K562 (cell line): ENCODE data around the gene RHCG. TPM values are rescaled to one million over a fixed set of nuclear protein-coding genes. Genes with fewer than 3 reads are reported as not detected.

Experiments used
- ATAC-seq: fragments of 200-7000 bp; cut with Tn5 transposase; 3 replicates; pipeline ENCODE4 v1.9.1; 2020; ENCODE audit warnings: moderate library complexity
- BruUV-seq: library from RNA; stranded (reverse); fragments of 400-500 nt; replicated peaks from 2 replicates; lab custom pipeline; 2021; lab: Mats Ljungman, UMichigan
- CTCF ChIA-PET: fragments of 300-600 bp; formaldehyde crosslinking; extraction: SDS; loops from one replicate; lab custom pipeline; 2021; ENCODE audit warnings: low intra/inter-chr PET ratio; lab: Yijun Ruan, JAX
- POLR2A ChIA-PET: fragments of 300-600, 350-650 bp; sonication (Branson Sonifier 250); formaldehyde crosslinking; extraction: SDS; loops from one replicate; lab custom pipeline; 2021; ENCODE audit warnings: antibody characterized with exemption, inconsistent platforms; lab: Yijun Ruan, JAX
- DNase-seq, 4 experiments: peaks; one replicate each; pipeline versions ENCODE4 v3.0.0 to v3.0.0-alpha.2; 2011 to 2018; ENCODE audit warnings: low spot score in 3 of 4, mixed read lengths in 3 of 4; ENCODE audit errors: extremely low read depth in 1 of 4
- FAIRE-seq: peaks from 2 replicates; lab custom pipeline; 2011; peaks lifted over from hg19 to GRCh38; lab: Jason Lieb, UNC
- H2AFZ ChIP-seq: 2 replicates; pipeline ENCODE4 v1.6.0; 2011; ENCODE audit warnings: low read depth, low read length, control low read depth, inconsistent platforms
- H3K27ac ChIP-seq: fragments of 200-600 bp; 3 replicates; pipeline ENCODE4 v1.8.0; 2011; ENCODE audit warnings: low read depth, mild to moderate bottlenecking, control low read depth, inconsistent platforms, low read length, moderate library complexity, mixed read lengths; ENCODE audit errors: extremely low read depth
- H3K27me3 ChIP-seq, 2 experiments: fragments of 300-600 bp in 1 of 2; 2 replicates in 1 of 2; 3 replicates in 1 of 2; pipeline versions ENCODE4 v1.6.0 to v1.8.0; 2011; ENCODE audit warnings: inconsistent platforms in 2 of 2, low read length in 2 of 2, mild to moderate bottlenecking in 1 of 2, mixed read lengths in 1 of 2, moderate library complexity in 1 of 2; ENCODE audit not compliant: control insufficient read depth in 2 of 2, insufficient read depth in 2 of 2
- H3K36me3 ChIP-seq: fragments of 300-600 bp; 3 replicates; pipeline ENCODE4 v1.8.0; 2011; ENCODE audit warnings: mild to moderate bottlenecking, low read length, inconsistent platforms; ENCODE audit not compliant: control insufficient read depth, insufficient read depth
- H3K4me1 ChIP-seq, 2 experiments: fragments of 200-600 bp in 1 of 2; replicated peaks in 1 of 2; 2 replicates in 1 of 2; 3 replicates in 1 of 2; pipeline versions ENCODE4 v1.5.1 to v1.8.0; 2011; ENCODE audit warnings: inconsistent platforms in 2 of 2, low read length in 2 of 2, mild to moderate bottlenecking in 1 of 2, mixed read lengths in 1 of 2, moderate library complexity in 1 of 2; ENCODE audit not compliant: control insufficient read depth in 2 of 2, insufficient read depth in 2 of 2
- H3K4me2 ChIP-seq: 2 replicates; pipeline ENCODE4 v1.6.1; 2011; ENCODE audit warnings: low read length, control low read depth, inconsistent platforms, mixed read lengths; ENCODE audit not compliant: insufficient read depth
- H3K4me3 ChIP-seq: fragments of 200-600 bp; sonication (generic), shearing (Covaris generic); 2 replicates; pipeline ENCODE4 v1.5.1; 2016; ENCODE audit warnings: control low read depth, inconsistent platforms
- H3K79me2 ChIP-seq: fragments of 200-600 bp; 3 replicates; pipeline ENCODE4 v1.8.0; 2011; ENCODE audit warnings: low read length, inconsistent platforms; ENCODE audit not compliant: control insufficient read depth, insufficient read depth
- H3K9ac ChIP-seq, 2 experiments: 2 replicates each; pipeline versions ENCODE4 v1.6.0 to v1.6.1; 2011; ENCODE audit warnings: low read depth in 2 of 2, low read length in 2 of 2, control low read depth in 1 of 2, inconsistent platforms in 1 of 2, mild to moderate bottlenecking in 1 of 2, mixed read lengths in 1 of 2; ENCODE audit not compliant: insufficient read depth in 1 of 2
- H3K9me1 ChIP-seq: one replicate; pipeline ENCODE4 v1.6.0; 2011; ENCODE audit warnings: inconsistent platforms, mild to moderate bottlenecking, low read length, moderate library complexity; ENCODE audit not compliant: control insufficient read depth, insufficient read depth
- H3K9me3 ChIP-seq: replicated peaks from 2 replicates; pipeline ENCODE4 v1.5.1; 2011; ENCODE audit warnings: low read depth, low read length, inconsistent platforms; ENCODE audit not compliant: control insufficient read depth, insufficient read depth
- H4K20me1 ChIP-seq: replicated peaks from 2 replicates; pipeline ENCODE4 v1.6.1; 2011; ENCODE audit warnings: low read length, inconsistent platforms, mixed read lengths; ENCODE audit not compliant: control insufficient read depth, insufficient read depth
- CC2D1A ChIP-seq: fragments of 450-650 bp; IDR thresholded peaks from 2 replicates; pipeline ENCODE4 v1.6.1; 2017; ENCODE audit warnings: mild to moderate bottlenecking
- RAD21 ChIP-seq, 2 experiments: fragments of 250-450 bp in 1 of 2; fragments of 450-650 bp in 1 of 2; sonication (Bioruptor Pico) in 1 of 2; formaldehyde crosslinking in 1 of 2; IDR thresholded peaks in 1 of 2; conservative IDR thresholded peaks in 1 of 2; 2 replicates each; pipeline versions ENCODE4 v1.4.0 to v1.8.0; 2020 to 2022; ENCODE audit warnings: mild to moderate bottlenecking in 2 of 2, moderate library complexity in 1 of 2
- RNF2 ChIP-seq: sonication (generic); IDR thresholded peaks from 2 replicates; pipeline ENCODE4 v1.6.1; 2016
- SPI1 ChIP-seq: IDR thresholded peaks from 2 replicates; pipeline ENCODE4 v1.6.1; 2011; ENCODE audit warnings: low read depth, low read length, control low read depth, borderline replicate concordance
- ZNF232 ChIP-seq: sonication (generic); formaldehyde crosslinking; IDR thresholded peaks from 2 replicates; pipeline ENCODE4 v1.8.0; 2022; ENCODE audit warnings: mild to moderate bottlenecking, missing genetic modification reagents
- WGBS: fragments of 100-300 bp; shearing (Covaris generic); methylation state at CpG from one replicate; pipeline ENCODE4 v1.1.6; 2016; ENCODE audit warnings: low coverage, mixed read lengths; ENCODE audit not compliant: insufficient coverage; ENCODE audit errors: missing lambda C conversion rate; 5-methylcytosine and 5-hydroxymethylcytosine counted together
- in situ Hi-C: fragments of 300-500 bp; cut with MboI; formaldehyde crosslinking; loops from 4 replicates; pipeline ENCODE4 v1.15.0; 2018; ENCODE audit warnings: inconsistent platforms, mixed read lengths
- intact Hi-C: fragments of 100-400 bp; cut with micrococcal nuclease; formaldehyde crosslinking; loops from 2 replicates; pipeline ENCODE4 v1.14.2; 2022
- polyA plus RNA-seq, 8 experiments: library from polyadenylated mRNA; depleted of rRNA in 4 of 8; stranded (reverse) in 5 of 8; unstranded in 3 of 8; fragments of >200 nt; fragmentation: Nextera tagmentation in 2 of 8; fragmentation: Illumina TruSeq in 1 of 8; extraction: Ambion mirVana in 2 of 8; extraction: Trizol in 1 of 8; gene quantifications; 2 replicates each; pipeline versions ENCODE4 v1.2.1 to v1.2.3, GENCODE V29; 2011 to 2014; ENCODE audit warnings: inconsistent platforms in 1 of 8, missing spikeins in 1 of 8
- total RNA-seq, 7 experiments: library from RNA; depleted of rRNA in 6 of 7; stranded (reverse); fragments of >200 nt in 6 of 7; fragmentation: Illumina TruSeq in 2 of 7; extraction: Trizol in 2 of 7; gene quantifications; 2 replicates each; pipeline versions ENCODE4 v1.2.1 to v1.2.3, GENCODE V29; 2011 to 2021; ENCODE audit warnings: low replicate concordance in 1 of 7
- TF ChIP-seq, protein P1 (sequence below): fragments of 450-650 bp; IDR thresholded peaks from 2 replicates; pipeline ENCODE4 v1.6.1; 2017; ENCODE audit warnings: mild to moderate bottlenecking, moderate library complexity
- TF ChIP-seq, protein P2 (sequence below), 2 experiments: fragments of 450-650 bp; formaldehyde crosslinking in 1 of 2; IDR thresholded peaks; 2 replicates each; pipeline versions ENCODE4 v1.4.0 to v1.6.1; 2014 to 2020; ENCODE audit warnings: mild to moderate bottlenecking in 2 of 2, borderline replicate concordance in 1 of 2, low read depth in 1 of 2
- TF ChIP-seq, protein P3 (sequence below), 3 experiments: IDR thresholded peaks in 2 of 3; conservative IDR thresholded peaks in 1 of 3; 2 replicates each; pipeline ENCODE4 v1.5.1; 2011 to 2012; ENCODE audit warnings: low read length in 3 of 3, mild to moderate bottlenecking in 3 of 3, control low read depth in 2 of 3, improper control_type of control experiment in 1 of 3, inconsistent platforms in 1 of 3, low read depth in 1 of 3, mixed read lengths in 1 of 3, moderate library complexity in 1 of 3; ENCODE audit not compliant: insufficient read depth in 2 of 3

Gene RHCG
- total and polyA plus RNA-seq, 9 of the 15 experiments (the other 6 are each of a cell fraction or from before 2014, with no cell fraction given), result not detected

DNA sequence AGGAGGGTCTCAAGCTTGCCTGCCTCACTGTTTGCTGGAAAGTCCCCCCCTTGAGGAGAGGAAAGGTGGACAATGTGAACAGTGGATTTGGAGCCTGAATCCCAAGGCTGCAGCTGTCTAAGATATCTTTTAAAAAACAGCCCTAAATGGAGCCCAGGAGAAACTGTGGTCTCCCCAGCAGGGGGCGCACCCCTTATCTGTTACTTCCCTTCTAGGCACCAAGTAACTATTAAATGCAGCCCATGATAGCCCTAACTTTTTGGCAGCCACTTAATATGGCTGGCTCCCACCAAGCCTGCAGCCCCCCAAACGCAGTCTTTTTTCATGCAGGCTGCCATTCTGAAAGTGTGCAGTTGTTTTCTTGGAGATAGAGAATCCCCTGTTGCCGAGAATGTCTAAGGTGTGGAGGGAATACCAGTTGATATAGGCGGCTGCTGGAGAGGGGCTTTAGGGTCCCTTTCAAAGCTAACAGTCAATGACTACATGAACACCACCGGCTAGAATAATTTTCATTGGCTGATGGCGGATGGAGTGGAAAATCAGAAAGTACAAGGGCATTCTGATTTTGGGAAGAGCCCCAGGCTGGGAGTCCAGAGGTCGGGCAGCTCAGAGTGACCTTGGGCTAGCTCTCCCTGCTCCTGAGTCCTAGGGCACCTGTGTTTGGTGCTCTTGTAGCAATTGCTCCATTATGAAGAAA is 1.3 kb downstream of the RHCG start:
- 3% methylated on average over 7 of the region's 7 CpGs for WGBS
- H2AFZ ChIP-seq, result no peak overlapping the region
- H3K4me3 ChIP-seq, result no peak overlapping the region
- no peak overlapping the region for H3K9ac ChIP-seq
- no peak overlapping the region for H3K27ac ChIP-seq
- peak; percentile 81 for ATAC-seq
- intact Hi-C loops (loop anchor here (1.0 kb wide), 1 partner anchor 61 kb away; no protein-coding TSS in a partner anchor), in situ Hi-C loops (no loop called here)
- H3K4me2 ChIP-seq, result no peak overlapping the region
- no TSS peak for BruUV-seq
- no peaks in the 10 kb centered on the region for H3K9me3 ChIP-seq
- CTCF ChIA-PET, result interaction anchor here (2.3 kb wide), 1 partner anchor 62 kb away, joined by 7 read pairs; no protein-coding TSS in a partner anchor
- H3K9me1 ChIP-seq, result no peaks in the 10 kb centered on the region
- H3K79me2 ChIP-seq, result no peaks in the 10 kb centered on the region
- peaks cover 0 to 9% of the 10 kb centered on the region in 2 experiments; a peak in 2 of 5 replicates for H3K4me1 ChIP-seq
- peaks cover 20 to 57% of the 10 kb centered on the region in 2 experiments for H3K27me3 ChIP-seq
- POLR2A ChIA-PET, result interaction anchor here (0.6 to 1.8 kb wide), 4 partner anchors 10 to 70 kb away, joined by 3 to 5 read pairs (median 3); no protein-coding TSS in a partner anchor
- peak; percentile 41 to 63 (median 48) for DNase-seq
- H4K20me1 ChIP-seq, result peaks cover 3% of the 10 kb centered on the region; the same call in 1 of the 2 replicates
- peak; percentile 77 for FAIRE-seq
- H3K36me3 ChIP-seq, result no peaks in the 10 kb centered on the region
- no peak for TF ChIP-seq RNF2
- TF ChIP-seq, protein P1, sequence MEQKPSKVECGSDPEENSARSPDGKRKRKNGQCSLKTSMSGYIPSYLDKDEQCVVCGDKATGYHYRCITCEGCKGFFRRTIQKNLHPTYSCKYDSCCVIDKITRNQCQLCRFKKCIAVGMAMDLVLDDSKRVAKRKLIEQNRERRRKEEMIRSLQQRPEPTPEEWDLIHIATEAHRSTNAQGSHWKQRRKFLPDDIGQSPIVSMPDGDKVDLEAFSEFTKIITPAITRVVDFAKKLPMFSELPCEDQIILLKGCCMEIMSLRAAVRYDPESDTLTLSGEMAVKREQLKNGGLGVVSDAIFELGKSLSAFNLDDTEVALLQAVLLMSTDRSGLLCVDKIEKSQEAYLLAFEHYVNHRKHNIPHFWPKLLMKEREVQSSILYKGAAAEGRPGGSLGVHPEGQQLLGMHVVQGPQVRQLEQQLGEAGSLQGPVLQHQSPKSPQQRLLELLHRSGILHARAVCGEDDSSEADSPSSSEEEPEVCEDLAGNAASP, result no peak
- 0 out of 2 replicates have a peak, but pooled peaks have one; percentile 24 for TF ChIP-seq SPI1
- no peak for TF ChIP-seq CC2D1A
- TF ChIP-seq, protein P2, sequence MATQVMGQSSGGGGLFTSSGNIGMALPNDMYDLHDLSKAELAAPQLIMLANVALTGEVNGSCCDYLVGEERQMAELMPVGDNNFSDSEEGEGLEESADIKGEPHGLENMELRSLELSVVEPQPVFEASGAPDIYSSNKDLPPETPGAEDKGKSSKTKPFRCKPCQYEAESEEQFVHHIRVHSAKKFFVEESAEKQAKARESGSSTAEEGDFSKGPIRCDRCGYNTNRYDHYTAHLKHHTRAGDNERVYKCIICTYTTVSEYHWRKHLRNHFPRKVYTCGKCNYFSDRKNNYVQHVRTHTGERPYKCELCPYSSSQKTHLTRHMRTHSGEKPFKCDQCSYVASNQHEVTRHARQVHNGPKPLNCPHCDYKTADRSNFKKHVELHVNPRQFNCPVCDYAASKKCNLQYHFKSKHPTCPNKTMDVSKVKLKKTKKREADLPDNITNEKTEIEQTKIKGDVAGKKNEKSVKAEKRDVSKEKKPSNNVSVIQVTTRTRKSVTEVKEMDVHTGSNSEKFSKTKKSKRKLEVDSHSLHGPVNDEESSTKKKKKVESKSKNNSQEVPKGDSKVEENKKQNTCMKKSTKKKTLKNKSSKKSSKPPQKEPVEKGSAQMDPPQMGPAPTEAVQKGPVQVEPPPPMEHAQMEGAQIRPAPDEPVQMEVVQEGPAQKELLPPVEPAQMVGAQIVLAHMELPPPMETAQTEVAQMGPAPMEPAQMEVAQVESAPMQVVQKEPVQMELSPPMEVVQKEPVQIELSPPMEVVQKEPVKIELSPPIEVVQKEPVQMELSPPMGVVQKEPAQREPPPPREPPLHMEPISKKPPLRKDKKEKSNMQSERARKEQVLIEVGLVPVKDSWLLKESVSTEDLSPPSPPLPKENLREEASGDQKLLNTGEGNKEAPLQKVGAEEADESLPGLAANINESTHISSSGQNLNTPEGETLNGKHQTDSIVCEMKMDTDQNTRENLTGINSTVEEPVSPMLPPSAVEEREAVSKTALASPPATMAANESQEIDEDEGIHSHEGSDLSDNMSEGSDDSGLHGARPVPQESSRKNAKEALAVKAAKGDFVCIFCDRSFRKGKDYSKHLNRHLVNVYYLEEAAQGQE (IDR thresholded peaks at IDR 0.05; ENCODE audit: borderline replicate concordance), result peak; percentile 6; the same call in 1 of the 2 replicates
- TF ChIP-seq, protein P2 (CRISPR knock-in tag; IDR thresholded peaks at IDR 0.05; ENCODE audit: low read depth), result no peak
- TF ChIP-seq RAD21 (CRISPR knock-in tag; conservative IDR thresholded peaks at IDR 0.05 in 1 of 2, IDR thresholded peaks at IDR 0.05 in 1 of 2), result peak in 1 of 2 experiments; percentile 39; a peak in 3 of 4 replicates
- no peak for TF ChIP-seq ZNF232 (CRISPR knock-in tag)
- TF ChIP-seq, protein P3, sequence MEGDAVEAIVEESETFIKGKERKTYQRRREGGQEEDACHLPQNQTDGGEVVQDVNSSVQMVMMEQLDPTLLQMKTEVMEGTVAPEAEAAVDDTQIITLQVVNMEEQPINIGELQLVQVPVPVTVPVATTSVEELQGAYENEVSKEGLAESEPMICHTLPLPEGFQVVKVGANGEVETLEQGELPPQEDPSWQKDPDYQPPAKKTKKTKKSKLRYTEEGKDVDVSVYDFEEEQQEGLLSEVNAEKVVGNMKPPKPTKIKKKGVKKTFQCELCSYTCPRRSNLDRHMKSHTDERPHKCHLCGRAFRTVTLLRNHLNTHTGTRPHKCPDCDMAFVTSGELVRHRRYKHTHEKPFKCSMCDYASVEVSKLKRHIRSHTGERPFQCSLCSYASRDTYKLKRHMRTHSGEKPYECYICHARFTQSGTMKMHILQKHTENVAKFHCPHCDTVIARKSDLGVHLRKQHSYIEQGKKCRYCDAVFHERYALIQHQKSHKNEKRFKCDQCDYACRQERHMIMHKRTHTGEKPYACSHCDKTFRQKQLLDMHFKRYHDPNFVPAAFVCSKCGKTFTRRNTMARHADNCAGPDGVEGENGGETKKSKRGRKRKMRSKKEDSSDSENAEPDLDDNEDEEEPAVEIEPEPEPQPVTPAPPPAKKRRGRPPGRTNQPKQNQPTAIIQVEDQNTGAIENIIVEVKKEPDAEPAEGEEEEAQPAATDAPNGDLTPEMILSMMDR (IDR thresholded peaks at IDR 0.05 in 2 of 3, conservative IDR thresholded peaks at IDR 0.05 in 1 of 3; ENCODE audit: insufficient read depth in 2 of 3, low read depth in 1 of 3, low read length in 3 of 3), result peak; percentile 67 to 78 (median 69)
